NCI-H82 treated with DMSO at 0.1 percent for 48 hours (cell line): Measurements from ENCODE around the gene CLDN9.
A peak's percentile ranks its signal among the peaks of the same experiment; 100 is the strongest.
"Not testable (repeated sequence)": the region's sequence is repeated elsewhere in the genome, so short reads cannot be mapped to it uniquely, and the experiment has no call there.

Source experiments
- DNase-seq: peaks from one replicate; lab custom pipeline; 2025; ENCODE audit not compliant: unreplicated experiment; lab: John Stamatoyannopoulos, UW

CLDN9 gene

DNA sequence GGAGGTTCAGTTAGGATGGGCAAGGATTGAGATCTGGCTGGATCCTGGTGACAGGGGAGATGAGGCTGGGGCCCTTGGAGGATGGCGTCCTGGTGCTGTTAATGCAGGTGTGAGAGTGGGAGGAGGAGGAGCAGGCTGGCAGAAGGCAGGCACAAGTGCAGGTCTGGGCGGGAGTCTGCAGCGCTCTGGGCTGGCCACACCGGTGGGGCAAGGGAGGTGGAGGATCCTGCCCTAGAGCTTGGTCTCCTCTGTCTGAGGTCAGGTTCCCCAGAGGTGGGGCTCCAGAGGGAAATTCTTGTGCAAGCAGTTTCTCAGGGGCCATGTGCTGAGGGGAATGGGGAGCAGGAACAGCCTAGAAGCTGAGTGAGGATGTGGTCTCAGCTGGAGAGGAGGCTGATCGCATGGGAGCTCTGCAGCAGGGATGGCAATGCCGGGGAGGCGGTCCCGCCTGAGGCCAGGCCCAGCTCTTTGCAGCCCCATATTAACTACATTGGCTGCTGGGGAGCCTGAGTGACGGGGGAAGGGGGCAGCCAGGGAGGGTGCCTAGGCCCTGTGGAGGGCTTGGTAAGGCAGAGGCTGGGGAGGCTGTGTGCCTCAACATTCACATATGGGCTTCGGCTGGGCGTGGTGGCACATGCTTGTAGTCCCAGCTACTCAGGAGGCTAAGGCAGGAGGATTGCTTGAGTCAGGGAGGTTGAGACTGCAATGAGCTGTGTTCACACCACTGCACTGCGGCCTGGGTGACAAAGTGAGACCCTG lies 40.0 kb downstream of the CLDN9 start:
- not testable (repeated sequence) for DNase-seq

- DNase-seq = not testable (repeated sequence)
Observed at GRCh38 chr16:3053330-3053710, 40.6 kb downstream of the CLDN9 start.

- no peak for DNase-seq
Observed at GRCh38 chr16:3054965-3055733, 42.4 kb downstream of the CLDN9 start.

DNA sequence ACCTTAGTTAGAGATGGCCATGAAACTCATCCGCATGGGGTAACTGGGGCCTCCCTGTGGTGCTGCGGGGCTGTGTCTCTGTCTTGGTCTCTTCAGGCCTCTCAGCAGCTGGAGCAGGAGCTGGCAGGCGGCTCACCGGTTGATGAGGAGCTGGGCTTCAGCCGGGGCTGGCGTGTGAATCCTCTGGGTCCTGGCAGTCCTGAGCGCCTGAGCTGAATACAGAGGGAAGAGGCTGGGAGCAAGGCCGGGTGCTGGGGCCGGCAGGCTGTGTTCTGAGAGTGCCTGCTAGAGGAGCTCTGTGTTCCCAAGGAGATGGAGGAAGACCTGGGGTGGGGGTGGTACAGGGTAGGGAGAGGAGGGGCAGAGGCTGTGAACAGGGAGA lies 43.0 kb downstream of the CLDN9 start:
- not testable (repeated sequence) for DNase-seq

- no peak for DNase-seq
Observed at GRCh38 chr16:3056336-3057180, 43.8 kb downstream of the CLDN9 start.

- no peak for DNase-seq
Observed at GRCh38 chr16:3057181-3058138, 44.7 kb downstream of the CLDN9 start.

DNA sequence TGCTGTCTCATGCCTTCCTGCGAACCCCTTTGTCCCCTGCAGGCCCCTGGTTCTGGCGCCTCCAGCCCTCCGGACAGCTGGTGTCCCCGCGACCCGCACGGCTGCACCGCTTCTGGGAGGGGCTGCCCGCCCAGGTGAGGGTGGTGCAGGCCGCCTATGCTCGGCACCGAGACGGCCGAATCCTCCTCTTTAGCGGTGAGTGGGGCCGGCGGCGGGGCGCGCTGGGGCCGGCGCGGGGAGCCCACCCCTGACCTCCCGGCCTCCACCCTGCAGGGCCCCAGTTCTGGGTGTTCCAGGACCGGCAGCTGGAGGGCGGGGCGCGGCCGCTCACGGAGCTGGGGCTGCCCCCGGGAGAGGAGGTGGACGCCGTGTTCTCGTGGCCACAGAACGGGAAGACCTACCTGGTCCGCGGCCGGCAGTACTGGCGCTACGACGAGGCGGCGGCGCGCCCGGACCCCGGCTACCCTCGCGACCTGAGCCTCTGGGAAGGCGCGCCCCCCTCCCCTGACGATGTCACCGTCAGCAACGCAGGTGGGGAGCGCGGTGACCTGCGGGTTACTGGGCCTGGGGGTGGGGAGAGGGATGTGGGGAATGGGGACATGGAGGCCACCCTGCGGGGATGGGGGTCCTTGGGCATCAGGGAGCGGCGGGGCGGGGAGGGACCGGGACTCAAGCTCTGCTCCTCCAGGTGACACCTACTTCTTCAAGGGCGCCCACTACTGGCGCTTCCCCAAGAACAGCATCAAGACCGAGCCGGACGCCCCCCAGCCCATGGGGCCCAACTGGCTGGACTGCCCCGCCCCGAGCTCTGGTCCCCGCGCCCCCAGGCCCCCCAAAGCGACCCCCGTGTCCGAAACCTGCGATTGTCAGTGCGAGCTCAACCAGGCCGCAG lies 45.7 kb downstream of the CLDN9 start:
- DNase-seq = peak; percentile 22

DNA sequence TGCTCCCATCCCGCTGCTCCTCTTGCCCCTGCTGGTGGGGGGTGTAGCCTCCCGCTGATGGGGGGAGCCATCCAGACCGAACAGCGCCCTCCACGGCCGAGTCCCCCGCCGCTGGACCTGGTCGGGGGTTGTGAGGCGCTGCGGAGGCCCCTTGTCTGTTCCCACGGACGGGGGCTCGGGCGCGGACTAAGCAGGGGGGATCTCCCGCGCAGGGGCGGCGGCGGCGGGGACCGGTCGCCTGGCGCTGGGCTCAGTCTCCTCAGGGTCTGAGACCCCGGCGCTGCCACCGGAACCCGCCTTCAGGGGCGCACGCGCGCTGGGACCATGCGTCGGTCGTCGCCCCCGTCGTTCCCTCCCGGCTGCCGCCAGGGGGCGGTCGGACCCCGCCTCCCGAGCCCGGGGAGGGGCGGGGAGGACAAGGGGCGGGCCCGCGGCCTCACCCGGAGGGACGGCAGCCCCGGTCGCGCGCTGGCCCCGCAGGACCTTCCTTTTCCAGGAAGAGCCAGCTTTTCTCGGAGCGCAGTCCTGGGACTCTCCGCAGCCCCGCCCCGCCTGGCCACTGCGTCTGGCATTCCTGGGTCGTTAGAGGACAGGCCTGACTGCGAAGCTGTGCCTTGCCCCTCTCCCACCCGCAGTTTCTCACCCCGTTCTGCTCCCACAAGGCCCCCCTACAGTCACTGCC lies 46.5 kb downstream of the CLDN9 start:
- DNase-seq = peak; percentile 56

- no peak for DNase-seq
Observed at GRCh38 chr16:3059723-3060242, 47.1 kb downstream of the CLDN9 start.

DNA sequence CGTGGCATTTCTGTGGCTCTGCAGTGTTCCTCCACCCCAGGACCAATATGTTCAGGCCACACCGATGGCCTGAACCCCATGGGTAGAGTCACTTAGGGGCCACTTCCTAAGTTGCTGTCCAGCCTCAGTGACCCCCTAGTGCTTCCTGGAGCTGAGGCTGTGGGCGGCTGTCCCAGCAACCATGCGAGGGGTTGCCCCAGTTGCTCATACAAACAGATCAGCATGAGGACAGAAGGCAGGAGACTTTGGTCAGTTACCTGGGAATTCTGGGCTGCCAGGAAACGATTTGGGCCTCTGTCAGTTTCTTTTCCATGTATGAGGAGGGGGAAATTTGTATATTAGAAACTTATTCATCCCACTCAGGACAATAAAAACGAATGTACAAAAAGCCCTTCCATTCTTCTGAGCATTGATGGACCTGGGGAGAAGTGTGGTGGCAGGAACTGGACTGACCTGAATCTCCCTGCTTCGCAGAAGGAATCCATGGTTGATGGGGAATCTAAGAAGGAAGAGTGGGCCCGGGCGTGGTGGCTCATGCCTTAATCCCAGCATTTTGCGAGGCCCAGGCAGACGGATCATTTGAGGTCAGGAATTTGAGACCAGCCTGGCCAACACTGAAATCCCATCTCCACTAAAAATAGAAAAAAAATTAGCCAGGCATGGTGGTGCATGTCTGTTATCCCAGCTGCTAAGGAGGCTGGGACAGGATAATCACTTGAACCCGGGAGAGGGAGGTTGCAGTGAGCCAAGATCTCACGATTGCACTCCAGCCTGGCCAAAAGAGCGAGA lies 47.8 kb downstream of the CLDN9 start:
- DNase-seq = peak; percentile 68

- no peak for DNase-seq
Observed at GRCh38 chr16:3062553-3062952, 49.8 kb downstream of the CLDN9 start.

- DNase-seq = no peak
Observed at GRCh38 chr16:3063625-3064386, 51.1 kb downstream of the CLDN9 start.
